ENCODE results near the gene WRNIP1. TPM values are rescaled to one million over a fixed set of nuclear protein-coding genes. Genes with fewer than 3 reads are reported as not detected.

The WRNIP1 gene
- total and polyA plus RNA-seq, 2 of the 8 experiments (the other 6 are each of a cell fraction or from before 2014, with no cell fraction given), result 38.2 to 39.2 TPM

DNA sequence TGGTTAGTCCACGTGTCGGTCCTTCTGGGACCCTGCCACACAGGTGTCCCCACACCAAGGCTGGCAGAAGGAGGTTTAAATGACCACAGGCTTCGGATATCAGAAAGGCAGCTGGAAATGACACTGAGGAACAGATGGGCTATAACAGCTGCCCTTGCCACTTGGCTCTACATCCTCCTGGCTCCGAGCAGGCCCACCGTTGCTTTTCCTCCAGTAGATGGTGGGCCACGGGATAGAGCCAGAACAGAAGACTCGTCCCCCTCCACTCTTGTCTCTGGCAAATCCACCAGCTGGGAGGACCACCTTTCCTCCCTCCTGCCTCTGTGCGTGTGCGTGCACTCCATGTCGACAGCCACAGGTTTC lies 17.6 kb downstream of the WRNIP1 start:
- Histone ChIP-seq H3K23me2 (ENCODE audit: low read depth, low read length) (no peaks in the 10 kb centered on the region), H2BK15ac (ENCODE audit: low read length) (no peak overlapping the region), H3K4me2 (ENCODE audit: insufficient read depth in 1 of 2, low read depth in 2 of 2, low read length in 2 of 2) (no peak overlapping the region), H4K91ac (replicated peaks; ENCODE audit: insufficient read length, low read length) (no peak overlapping the region), H3K14ac (ENCODE audit: insufficient read length) (no peak overlapping the region), H4K20me1 (replicated peaks in 1 of 2; ENCODE audit: control insufficient read depth in 1 of 2, insufficient read depth in 2 of 2, low read length in 2 of 2) (peaks cover 0 to 9% of the 10 kb centered on the region in 2 experiments), H4K5ac (ENCODE audit: insufficient read length, low read depth, low read length) (no peak overlapping the region), H2BK120ac (replicated peaks; ENCODE audit: low read depth, low read length) (no peak overlapping the region), H3K56ac (replicated peaks; ENCODE audit: insufficient read length, low read depth, low read length) (no peak overlapping the region), H4K8ac (ENCODE audit: extremely low read depth, insufficient read depth, low read length) (no peak overlapping the region), H3K79me2 (ENCODE audit: control insufficient read depth in 1 of 2, insufficient read depth in 2 of 2, low read length in 2 of 2) (peaks cover 0 to 38% of the 10 kb centered on the region in 2 experiments; a peak in 3 of 4 replicates), H3K9me3 (ENCODE audit: insufficient read depth in 2 of 2, low read depth in 1 of 2, low read length in 1 of 2) (no peaks in the 10 kb centered on the region), H3K4ac (replicated peaks; ENCODE audit: insufficient read length, low read depth, low read length) (no peak overlapping the region), H2BK5ac (ENCODE audit: low read depth, low read length) (no peak overlapping the region), H2BK12ac (ENCODE audit: low read depth, low read length) (no peak overlapping the region), H2BK20ac (ENCODE audit: low read length) (no peak overlapping the region), H2AK5ac (ENCODE audit: low read depth, low read length) (no peak overlapping the region), H3K79me1 (ENCODE audit: low read depth, low read length) (peaks cover 8% of the 10 kb centered on the region; the same call in 1 of the 2 replicates), H3K4me1 (replicated peaks in 1 of 4; ENCODE audit: control insufficient read depth in 3 of 4, insufficient read depth in 4 of 4, low read length in 3 of 4) (peaks cover 0 to 3% (median 0%) of the 10 kb centered on the region in 4 experiments; a peak in 2 of 7 replicates), H3K9ac (replicated peaks in 1 of 4; ENCODE audit: extremely low read depth in 1 of 4, low read depth in 3 of 4, low read length in 3 of 4) (no peak overlapping the region), H3K27ac (ENCODE audit: low read depth, low read length) (0 out of 2 replicates have a peak overlapping the region, but pooled peaks have one; percentile 12), H3K36me3 (ENCODE audit: control insufficient read depth in 2 of 4, insufficient read depth in 4 of 4, low read length in 3 of 4) (peaks cover 0 to 20% (median 7%) of the 10 kb centered on the region in 4 experiments; a peak in 4 of 8 replicates), H2AFZ (ENCODE audit: low read length) (no peak overlapping the region), H3K4me3 (ENCODE audit: extremely low read depth in 1 of 4, insufficient read depth in 2 of 4, low read depth in 3 of 4, low read length in 4 of 4) (no peak overlapping the region), H3K18ac (ENCODE audit: extremely low read depth, low read length) (no peak overlapping the region), H3K27me3 (replicated peaks in 1 of 4; ENCODE audit: control insufficient read depth in 3 of 4, extremely low read depth in 1 of 4, insufficient read depth in 3 of 4, low read length in 3 of 4) (no peaks in the 10 kb centered on the region), H3K23ac (ENCODE audit: insufficient read length) (no peak overlapping the region)
- CTCF ChIA-PET (ENCODE audit: partially characterized antibody), result interaction anchor here (0.7 to 3.1 kb wide), 19 partner anchors 8 to 205 kb away, joined by 3 to 20 read pairs (median 4); partner anchors contain the start of gene MYLK4
- DNase-seq (ENCODE audit: low read depth in 1 of 2, low spot score in 2 of 2) (no peak), FAIRE-seq (no peak)
- WGBS, 2 experiments (ENCODE audit: extremely low coverage in 1 of 2, insufficient coverage in 1 of 2, insufficient read length in 1 of 2, insufficient replicate concordance in 2 of 2, low coverage in 1 of 2, low lambda C conversion rate in 2 of 2, missing lambda C conversion rate in 1 of 2), result 95% methylated on average over 10 of the region's 10 CpGs; no CpG with 5 or more reads in 1 of the 2 experiments
- POLR2A ChIA-PET (ENCODE audit: partially characterized antibody), result interaction anchor here (0.6 to 2.9 kb wide), 9 partner anchors 9 to 273 kb away, joined by 3 to 16 read pairs (median 4); partner anchors contain the start of gene WRNIP1
- TF ChIP-seq E2F6 (IDR thresholded peaks at IDR 0.05) (no peak), RBBP5 (IDR thresholded peaks at IDR 0.05; ENCODE audit: borderline replicate concordance, low read depth, low read length) (no peak), EP300 (IDR thresholded peaks at IDR 0.05; ENCODE audit: borderline replicate concordance in 1 of 2, low read depth in 2 of 2, low read length in 2 of 2) (no peak), KDM4A (IDR thresholded peaks at IDR 0.05; ENCODE audit: low read depth, low read length, severe bottlenecking) (no peak), SP1 (IDR thresholded peaks at IDR 0.05; ENCODE audit: low read depth, low read length) (no peak), CTBP2 (IDR thresholded peaks at IDR 0.05; ENCODE audit: borderline replicate concordance, insufficient read depth, insufficient read length, low read length) (no peak), SRF (IDR thresholded peaks at IDR 0.05; ENCODE audit: low read depth, low read length) (no peak), PHF8 (conservative IDR thresholded peaks at IDR 0.05; ENCODE audit: low read depth, low read length) (no peak), TCF12 (IDR thresholded peaks at IDR 0.05; ENCODE audit: low read depth, low read length) (no peak), ASH2L (IDR thresholded peaks at IDR 0.05; ENCODE audit: low read length) (no peak), ATF3 (IDR thresholded peaks at IDR 0.05; ENCODE audit: insufficient read depth, low read depth, low read length) (no peak), SP4 (IDR thresholded peaks at IDR 0.05; ENCODE audit: low read length) (no peak)

Data from H1 (cell line).